Activated CD4-positive, alpha-beta T cell treated with anti-CD3 and anti-CD28 coated beads, Interleukin-2, amount 50 U/mL, for 1 hour (primary cell): ENCODE results near the gene LY6G6C.

Experiments
- DNase-seq: peaks from one replicate; pipeline ENCODE4 v3.0.0-alpha.2; 2020

Gene LY6G6C

GRCh38 chr6:31676904-31677303 is 44.6 kb downstream of the LY6G6C start:
- no peak for DNase-seq

- no peak for DNase-seq
Measured at GRCh38 chr6:31676322-31676903, 45.1 kb downstream of the LY6G6C start.

DNA sequence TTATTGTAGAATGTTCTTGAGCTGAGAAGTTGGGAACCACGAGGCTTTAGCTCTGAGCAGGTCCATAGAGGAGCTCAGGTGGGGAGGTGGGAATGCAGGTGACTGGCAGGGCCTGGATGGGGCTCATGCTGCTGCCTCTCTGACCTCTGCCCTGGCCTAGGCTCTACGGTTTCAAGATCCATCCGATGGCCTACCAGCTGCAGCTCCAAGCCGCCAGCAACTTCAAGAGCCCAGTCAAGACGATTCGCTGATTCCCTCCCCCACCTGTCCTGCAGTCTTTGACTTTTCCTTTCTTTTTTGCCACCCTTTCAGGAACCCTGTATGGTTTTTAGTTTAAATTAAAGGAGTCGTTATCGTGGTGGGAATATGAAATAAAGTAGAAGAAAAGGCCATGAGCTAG is 51.9 kb downstream of the LY6G6C start, which contains the start of gene LY6G5B:
TSS of gene LY6G5B (plus strand) at position 301 of the 400 bp plus-strand sequence. CDS start 975 bp downstream, outside the sequence.
- DNase-seq: no peak
